Measurements from ENCODE around the gene DENND5B.
A peak's percentile ranks its signal among the peaks of the same experiment; 100 is the strongest.

DENND5B gene

DNA sequence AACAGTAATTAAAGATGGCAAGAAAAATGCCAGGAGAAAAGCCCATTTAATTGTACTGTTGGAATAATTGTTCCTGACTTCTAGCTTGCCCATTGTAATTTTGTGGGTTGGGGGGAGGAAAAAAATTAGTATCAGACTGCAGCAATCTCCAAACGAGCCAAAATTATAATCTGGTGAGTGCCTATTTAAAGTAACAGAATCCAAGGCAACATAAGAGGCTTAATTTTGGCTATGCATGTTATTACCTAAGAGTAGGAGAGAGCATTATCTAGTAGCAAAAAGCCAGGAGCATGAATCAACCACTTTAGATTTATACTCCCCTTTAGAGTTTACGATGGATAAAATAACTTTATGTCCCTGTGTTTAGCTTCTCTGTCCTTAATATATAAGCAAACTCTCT, 14.6 kb upstream of the DENND5B start:
- Mint-ChIP-seq H3K4me3 (no peak overlapping the region), H3K27me3 (peaks cover 14% of the 10 kb centered on the region), H3K9me3 (peaks cover 14% of the 10 kb centered on the region), H3K36me3 (ENCODE audit: low read depth) (no peaks in the 10 kb centered on the region), H3K4me1 (ENCODE audit: low read depth) (no peaks in the 10 kb centered on the region), H3K27ac (no peak overlapping the region)
- no peak for DNase-seq

DNA sequence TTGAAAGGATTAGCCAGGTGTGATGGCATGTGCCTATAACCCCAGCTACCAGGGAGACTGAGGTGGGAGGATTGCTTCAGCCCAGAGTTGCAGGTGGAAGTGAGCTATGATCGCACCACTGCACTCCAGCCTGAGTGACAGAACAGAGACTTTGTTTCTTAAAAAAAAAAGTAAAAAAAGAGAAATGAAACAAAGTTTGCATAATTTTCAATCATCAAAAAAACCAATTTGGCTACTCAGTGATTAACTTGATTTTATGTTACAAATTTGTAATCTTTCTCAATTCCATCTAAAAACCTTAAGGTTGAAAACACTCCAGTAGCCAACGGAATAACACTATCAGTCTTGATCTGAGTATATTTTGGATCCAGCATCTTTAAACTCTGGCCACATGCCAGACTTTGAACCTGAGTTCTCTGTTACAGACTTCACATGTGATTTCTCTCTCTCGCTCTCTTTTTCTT, 12.6 kb upstream of the DENND5B start:
- peaks cover 14% of the 10 kb centered on the region for H3K27me3 Mint-ChIP-seq
- H3K4me1 Mint-ChIP-seq (ENCODE audit: low read depth): no peaks in the 10 kb centered on the region
- H3K4me3 Mint-ChIP-seq: no peak overlapping the region
- H3K27ac Mint-ChIP-seq: no peak overlapping the region
- H3K36me3 Mint-ChIP-seq (ENCODE audit: low read depth): no peaks in the 10 kb centered on the region
- DNase-seq: no peak
- peaks cover 11% of the 10 kb centered on the region for H3K9me3 Mint-ChIP-seq

- H3K36me3 Mint-ChIP-seq (ENCODE audit: low read depth): no peaks in the 10 kb centered on the region
- no peaks in the 10 kb centered on the region for H3K9me3 Mint-ChIP-seq
- no peaks in the 10 kb centered on the region for H3K4me1 Mint-ChIP-seq (ENCODE audit: low read depth)
- no peak for DNase-seq
- no peak overlapping the region for H3K27ac Mint-ChIP-seq
- H3K27me3 Mint-ChIP-seq: peaks cover 22% of the 10 kb centered on the region
- H3K4me3 Mint-ChIP-seq: no peak overlapping the region
These were observed 9.8 kb upstream of the DENND5B start for GRCh38 chr12:31600750-31601149.

- H3K27me3 Mint-ChIP-seq: peaks cover 24% of the 10 kb centered on the region
- no peaks in the 10 kb centered on the region for H3K9me3 Mint-ChIP-seq
- no peak for DNase-seq
- H3K4me3 Mint-ChIP-seq: no peak overlapping the region
- H3K4me1 Mint-ChIP-seq (ENCODE audit: low read depth): no peaks in the 10 kb centered on the region
- no peak overlapping the region for H3K27ac Mint-ChIP-seq
- no peaks in the 10 kb centered on the region for H3K36me3 Mint-ChIP-seq (ENCODE audit: low read depth)
These were observed 9.3 kb upstream of the DENND5B start for GRCh38 chr12:31600252-31600651.

- Mint-ChIP-seq H3K4me3 (no peak overlapping the region), H3K27ac (no peak overlapping the region), H3K27me3 (peaks cover 20% of the 10 kb centered on the region), H3K4me1 (ENCODE audit: low read depth) (no peaks in the 10 kb centered on the region), H3K9me3 (no peaks in the 10 kb centered on the region), H3K36me3 (ENCODE audit: low read depth) (no peaks in the 10 kb centered on the region)
- DNase-seq: no peak
These were observed 8.1 kb upstream of the DENND5B start for GRCh38 chr12:31599053-31599452.

GRCh38 chr12:31597066-31597465, 6.1 kb upstream of the DENND5B start:
- Mint-ChIP-seq H3K27me3 (peaks cover 33% of the 10 kb centered on the region), H3K27ac (no peak overlapping the region), H3K4me1 (ENCODE audit: low read depth) (no peaks in the 10 kb centered on the region), H3K36me3 (ENCODE audit: low read depth) (no peaks in the 10 kb centered on the region), H3K4me3 (no peak overlapping the region), H3K9me3 (no peaks in the 10 kb centered on the region)
- DNase-seq: no peak

DNA sequence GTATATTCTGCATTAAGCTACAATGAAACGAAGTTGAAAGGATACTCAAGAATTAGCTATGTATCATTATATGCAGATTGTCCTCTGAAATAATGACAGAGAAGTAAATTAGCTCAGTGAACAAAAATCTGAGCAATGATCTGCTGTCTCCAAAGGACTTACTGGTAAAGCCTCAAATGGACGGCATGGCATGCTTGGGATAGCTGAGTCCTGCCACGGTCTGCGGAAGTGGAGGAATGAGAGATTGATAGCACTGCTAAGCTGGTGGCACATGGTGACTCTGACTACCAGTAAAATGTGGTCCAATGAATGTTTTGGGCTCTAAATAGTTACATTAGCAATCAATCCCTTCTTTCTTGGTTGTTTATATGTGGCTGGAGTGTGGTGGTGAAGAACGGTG, 3.7 kb upstream of the DENND5B start:
- no peaks in the 10 kb centered on the region for H3K36me3 Mint-ChIP-seq (ENCODE audit: low read depth)
- no peaks in the 10 kb centered on the region for H3K9me3 Mint-ChIP-seq
- no peak overlapping the region for H3K4me3 Mint-ChIP-seq
- no peak overlapping the region for H3K27ac Mint-ChIP-seq
- peaks cover 43% of the 10 kb centered on the region for H3K27me3 Mint-ChIP-seq
- no peak for DNase-seq
- peaks cover 8% of the 10 kb centered on the region for H3K4me1 Mint-ChIP-seq (ENCODE audit: low read depth)

- Mint-ChIP-seq H3K27me3 (peaks cover 64% of the 10 kb centered on the region), H3K9me3 (no peaks in the 10 kb centered on the region), H3K27ac (peak overlapping the region; percentile 64), H3K4me3 (peak overlapping the region; percentile 76), H3K36me3 (ENCODE audit: low read depth) (no peaks in the 10 kb centered on the region), H3K4me1 (ENCODE audit: low read depth) (peaks cover 10% of the 10 kb centered on the region)
- peak; percentile 31 for DNase-seq
These were observed 505 bp upstream of the DENND5B start for GRCh38 chr12:31591380-31591901.

DNA sequence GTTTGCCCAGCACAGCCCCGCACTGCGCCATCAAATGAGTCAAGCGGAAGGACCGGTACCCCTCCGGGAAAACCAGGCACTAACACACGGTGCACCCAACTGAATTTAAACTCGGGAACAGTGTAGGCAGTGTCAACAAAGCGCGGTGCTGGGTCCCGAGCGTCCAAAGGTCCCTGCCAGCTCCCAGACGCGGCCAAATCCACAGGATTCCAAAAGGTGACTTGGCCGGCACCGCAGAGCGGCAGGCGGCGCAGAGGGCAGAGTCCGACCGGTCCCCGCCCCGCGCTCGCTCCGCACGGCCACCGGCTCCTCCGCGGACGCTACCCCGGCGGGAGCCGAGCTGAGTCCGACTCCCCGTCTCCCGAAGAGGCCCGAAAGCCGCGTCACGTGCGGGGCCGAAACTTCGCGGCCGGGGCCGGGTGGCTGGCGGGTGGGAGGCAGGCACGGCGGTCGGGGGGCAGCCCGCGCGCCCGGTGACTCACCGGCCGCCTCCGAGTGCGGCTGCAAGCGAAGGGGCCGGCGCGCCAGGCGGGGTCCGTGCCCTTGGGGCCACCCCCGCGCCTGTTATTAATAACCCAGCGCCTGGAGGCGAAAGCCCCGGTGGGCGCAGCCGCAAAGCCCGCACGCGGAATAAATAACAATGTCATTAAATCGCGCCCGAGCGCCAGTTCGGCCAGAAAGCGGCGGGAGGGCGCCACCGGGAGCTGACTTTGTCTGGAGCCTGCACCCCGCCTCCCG, 863 bp downstream of the DENND5B start:
- no peak overlapping the region for H3K27ac Mint-ChIP-seq
- H3K36me3 Mint-ChIP-seq (ENCODE audit: low read depth): no peaks in the 10 kb centered on the region
- peak overlapping the region; percentile 75 for H3K4me3 Mint-ChIP-seq
- H3K4me1 Mint-ChIP-seq (ENCODE audit: low read depth): peaks cover 10% of the 10 kb centered on the region
- DNase-seq: peak; percentile 57
- H3K9me3 Mint-ChIP-seq: no peaks in the 10 kb centered on the region
- peaks cover 66% of the 10 kb centered on the region for H3K27me3 Mint-ChIP-seq

DNA sequence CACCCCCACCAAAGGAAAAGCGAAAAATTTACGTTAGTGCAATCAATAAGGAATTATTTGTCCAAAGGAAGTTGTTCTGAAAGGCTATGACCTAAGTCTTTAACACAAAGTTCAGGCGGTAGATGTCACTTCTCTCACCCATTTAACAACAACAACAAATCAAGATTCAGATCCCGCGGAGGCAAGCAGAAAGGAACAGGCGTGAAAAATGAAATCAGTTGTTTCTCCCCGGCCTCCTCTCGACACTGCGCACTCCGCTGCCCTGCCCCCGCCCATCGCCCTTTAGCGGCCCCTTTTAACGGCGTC, 1.4 kb downstream of the DENND5B start:
- Mint-ChIP-seq H3K27ac (no peak overlapping the region), H3K4me1 (ENCODE audit: low read depth) (peaks cover 10% of the 10 kb centered on the region), H3K36me3 (ENCODE audit: low read depth) (no peaks in the 10 kb centered on the region), H3K9me3 (no peaks in the 10 kb centered on the region), H3K27me3 (peaks cover 64% of the 10 kb centered on the region), H3K4me3 (peak overlapping the region; percentile 75)
- no peak for DNase-seq

- peaks cover 65% of the 10 kb centered on the region for H3K27me3 Mint-ChIP-seq
- H3K4me3 Mint-ChIP-seq: peak overlapping the region; percentile 75
- no peaks in the 10 kb centered on the region for H3K36me3 Mint-ChIP-seq (ENCODE audit: low read depth)
- peaks cover 10% of the 10 kb centered on the region for H3K4me1 Mint-ChIP-seq (ENCODE audit: low read depth)
- no peak for DNase-seq
- no peaks in the 10 kb centered on the region for H3K9me3 Mint-ChIP-seq
- no peak overlapping the region for H3K27ac Mint-ChIP-seq
These were observed 2.0 kb downstream of the DENND5B start for GRCh38 chr12:31588976-31589375.

- no peak overlapping the region for H3K4me3 Mint-ChIP-seq
- DNase-seq: no peak
- no peaks in the 10 kb centered on the region for H3K9me3 Mint-ChIP-seq
- no peak overlapping the region for H3K27ac Mint-ChIP-seq
- H3K36me3 Mint-ChIP-seq (ENCODE audit: low read depth): no peaks in the 10 kb centered on the region
- peaks cover 10% of the 10 kb centered on the region for H3K4me1 Mint-ChIP-seq (ENCODE audit: low read depth)
- peaks cover 50% of the 10 kb centered on the region for H3K27me3 Mint-ChIP-seq
These were observed 4.2 kb downstream of the DENND5B start for GRCh38 chr12:31586728-31587127.

- no peaks in the 10 kb centered on the region for H3K9me3 Mint-ChIP-seq
- peaks cover 5% of the 10 kb centered on the region for H3K4me1 Mint-ChIP-seq (ENCODE audit: low read depth)
- no peak overlapping the region for H3K4me3 Mint-ChIP-seq
- no peaks in the 10 kb centered on the region for H3K36me3 Mint-ChIP-seq (ENCODE audit: low read depth)
- H3K27me3 Mint-ChIP-seq: peaks cover 45% of the 10 kb centered on the region
- H3K27ac Mint-ChIP-seq: no peak overlapping the region
- no peak for DNase-seq
These were observed 5.0 kb downstream of the DENND5B start for GRCh38 chr12:31585895-31586294.

GRCh38 chr12:31585271-31585670, 5.7 kb downstream of the DENND5B start:
- peaks cover 5% of the 10 kb centered on the region for H3K4me1 Mint-ChIP-seq (ENCODE audit: low read depth)
- H3K36me3 Mint-ChIP-seq (ENCODE audit: low read depth): no peaks in the 10 kb centered on the region
- no peak overlapping the region for H3K4me3 Mint-ChIP-seq
- H3K27me3 Mint-ChIP-seq: peaks cover 45% of the 10 kb centered on the region
- no peak overlapping the region for H3K27ac Mint-ChIP-seq
- DNase-seq: no peak
- no peaks in the 10 kb centered on the region for H3K9me3 Mint-ChIP-seq

GRCh38 chr12:31584782-31585181, 6.2 kb downstream of the DENND5B start:
- Mint-ChIP-seq H3K4me1 (ENCODE audit: low read depth) (peaks cover 4% of the 10 kb centered on the region), H3K4me3 (no peak overlapping the region), H3K27me3 (peaks cover 46% of the 10 kb centered on the region), H3K36me3 (ENCODE audit: low read depth) (no peaks in the 10 kb centered on the region), H3K27ac (no peak overlapping the region), H3K9me3 (no peaks in the 10 kb centered on the region)
- no peak for DNase-seq
